Neuronal stem cell (in vitro differentiated cells): ENCODE measurements around the gene TMC4.
"Not testable (repeated sequence)": the region's sequence is repeated elsewhere in the genome, so short reads cannot be mapped to it uniquely, and the experiment has no call there.

Experiments used
- DNase-seq: peaks from one replicate; pipeline ENCODE4 v3.0.0-alpha.2; 2013; ENCODE audit warnings: low spot score
- H2AFZ ChIP-seq: one replicate; pipeline ENCODE4 v1.6.1; 2013; ENCODE audit warnings: mild to moderate bottlenecking, low read length, inconsistent platforms
- H2AK5ac ChIP-seq: 2 replicates; pipeline ENCODE4 v1.6.1; 2013; ENCODE audit warnings: low read depth, mild to moderate bottlenecking, inconsistent platforms, low read length, moderate library complexity, mixed read lengths
- H2BK120ac ChIP-seq: 2 replicates; pipeline ENCODE4 v1.6.1; 2013; ENCODE audit warnings: low read depth, mild to moderate bottlenecking, inconsistent platforms, low read length, moderate library complexity, mixed read lengths
- H2BK12ac ChIP-seq: one replicate; pipeline ENCODE4 v1.6.1; 2013; ENCODE audit warnings: low read length, inconsistent platforms
- H2BK15ac ChIP-seq: 2 replicates; pipeline ENCODE4 v1.6.1; 2013; ENCODE audit warnings: mild to moderate bottlenecking, low read length, inconsistent platforms, mixed read lengths
- H2BK5ac ChIP-seq: one replicate; pipeline ENCODE4 v1.6.1; 2013; ENCODE audit warnings: inconsistent platforms, mild to moderate bottlenecking, low read length, moderate library complexity
- H3K14ac ChIP-seq: one replicate; pipeline ENCODE4 v1.6.1; 2013; ENCODE audit warnings: low read length, inconsistent platforms
- H3K18ac ChIP-seq: 2 replicates; pipeline ENCODE4 v1.6.1; 2013; ENCODE audit warnings: low read length, inconsistent platforms
- H3K23ac ChIP-seq: 2 replicates; pipeline ENCODE4 v1.6.1; 2013; ENCODE audit warnings: low read depth, mild to moderate bottlenecking, mixed read lengths, low read length, inconsistent platforms; ENCODE audit not compliant: poor library complexity
- H3K27ac ChIP-seq: replicated peaks from 3 replicates; pipeline ENCODE4 v1.5.1; 2013; ENCODE audit warnings: low read length, inconsistent platforms
- H3K27me3 ChIP-seq, 3 experiments: 2 replicates each; pipeline ENCODE4 v1.6.1; 2013; ENCODE audit warnings: low read length in 3 of 3, mild to moderate bottlenecking in 2 of 3, inconsistent platforms in 1 of 3, low read depth in 1 of 3, mixed read lengths in 1 of 3, moderate library complexity in 1 of 3; ENCODE audit not compliant: control insufficient read depth in 3 of 3, insufficient read depth in 3 of 3
- H3K36me3 ChIP-seq, 2 donors: replicated peaks in 1 of 2; 2 replicates each; pipeline ENCODE4 v1.6.1; 2013; ENCODE audit warnings: low read length in 2 of 2; ENCODE audit not compliant: control insufficient read depth in 2 of 2, insufficient read depth in 2 of 2
- H3K4ac ChIP-seq: 2 replicates; pipeline ENCODE4 v1.6.1; 2013; ENCODE audit warnings: inconsistent platforms, mild to moderate bottlenecking, low read length, moderate library complexity
- H3K4me1 ChIP-seq, 2 donors: 1 replicate in 1 of 2; 2 replicates in 1 of 2; pipeline ENCODE4 v1.6.1; 2013; ENCODE audit warnings: low read length in 2 of 2, low read depth in 1 of 2; ENCODE audit not compliant: control insufficient read depth in 2 of 2, insufficient read depth in 1 of 2
- H3K4me2 ChIP-seq: one replicate; pipeline ENCODE4 v1.6.1; 2013; ENCODE audit warnings: mild to moderate bottlenecking, low read length, inconsistent platforms; ENCODE audit not compliant: insufficient read depth, poor library complexity, severe bottlenecking
- H3K4me3 ChIP-seq, 2 donors: 2 replicates each; pipeline ENCODE4 v1.5.1; 2013; ENCODE audit warnings: low read length in 2 of 2, mild to moderate bottlenecking in 2 of 2, inconsistent platforms in 1 of 2, moderate library complexity in 1 of 2
- H3K79me1 ChIP-seq: one replicate; pipeline ENCODE4 v1.6.1; 2013; ENCODE audit warnings: low read depth, mild to moderate bottlenecking, inconsistent platforms, low read length, moderate library complexity
- H3K9ac ChIP-seq: one replicate; pipeline ENCODE4 v1.6.1; 2013; ENCODE audit warnings: mild to moderate bottlenecking, low read depth, low read length, inconsistent platforms; ENCODE audit not compliant: poor library complexity
- H3K9me3 ChIP-seq, 2 donors: replicated peaks in 1 of 2; 2 replicates each; pipeline versions ENCODE3 to v1.6.1; 2013; ENCODE audit warnings: low read length in 2 of 2, mild to moderate bottlenecking in 2 of 2, inconsistent platforms in 1 of 2, low read depth in 1 of 2, mixed read lengths in 1 of 2, moderate library complexity in 1 of 2; ENCODE audit not compliant: control insufficient read depth in 2 of 2, insufficient read depth in 1 of 2
- H4K8ac ChIP-seq: one replicate; pipeline ENCODE4 v1.6.1; 2013; ENCODE audit warnings: low read depth, mild to moderate bottlenecking, inconsistent platforms, low read length, moderate library complexity
- H4K91ac ChIP-seq: one replicate; pipeline ENCODE4 v1.6.1; 2013; ENCODE audit warnings: low read length, low read depth, mild to moderate bottlenecking, inconsistent platforms; ENCODE audit not compliant: poor library complexity
- WGBS, 2 donors: extraction: QIAGEN DNeasy Blood & Tissue Kit; methylation state at CpG; one replicate each; pipeline ENCODE4 v1.1.7; 2013; ENCODE audit warnings: missing lambda C conversion rate in 2 of 2, mixed read lengths in 1 of 2; ENCODE audit not compliant: insufficient read length in 2 of 2, insufficient replicate concordance in 1 of 2; ENCODE audit errors: extremely low coverage in 2 of 2; 5-methylcytosine and 5-hydroxymethylcytosine counted together

TMC4 gene

GRCh38 chr19:54173951-54174834, 1.2 kb upstream of the TMC4 start:
- WGBS, 2 donors, result no CpG with 5 or more reads among the region's 25 CpGs
- no peak overlapping the region for H3K27ac ChIP-seq
- H2AK5ac ChIP-seq, result peak overlapping the region; percentile 46
- H2BK5ac ChIP-seq, result no peak overlapping the region
- no peak overlapping the region for H4K91ac ChIP-seq
- H3K4me2 ChIP-seq, result no peak overlapping the region
- H3K9me3 ChIP-seq, result no peaks in the 10 kb centered on the region
- no peak overlapping the region for H2BK15ac ChIP-seq
- H2AFZ ChIP-seq, result no peak overlapping the region
- H3K36me3 ChIP-seq, result peaks cover 12 to 29% of the 10 kb centered on the region in 2 donors
- H2BK12ac ChIP-seq, result no peak overlapping the region
- peaks cover 3 to 10% of the 10 kb centered on the region in 2 donors for H3K4me1 ChIP-seq
- no peaks in the 10 kb centered on the region for H3K27me3 ChIP-seq
- peak overlapping the region; percentile 23 for H3K4ac ChIP-seq
- peak overlapping the region; percentile 80 for H3K23ac ChIP-seq
- DNase-seq, result no peak
- H3K18ac ChIP-seq, result peak overlapping the region; percentile 71
- H3K14ac ChIP-seq, result no peak overlapping the region
- no peak overlapping the region for H2BK120ac ChIP-seq
- H3K79me1 ChIP-seq, result no peaks in the 10 kb centered on the region
- no peak overlapping the region for H4K8ac ChIP-seq
- no peak overlapping the region for H3K4me3 ChIP-seq
- H3K9ac ChIP-seq, result peak overlapping the region; percentile 60

- H3K27ac ChIP-seq, result no peak overlapping the region
- no peak overlapping the region for H3K4me2 ChIP-seq
- no peak overlapping the region for H2AFZ ChIP-seq
- H3K9ac ChIP-seq, result no peak overlapping the region
- no peak overlapping the region for H3K14ac ChIP-seq
- H3K79me1 ChIP-seq, result no peaks in the 10 kb centered on the region
- no peak overlapping the region for H3K18ac ChIP-seq
- peak overlapping the region; percentile 43 for H3K23ac ChIP-seq
- H3K36me3 ChIP-seq, result peaks cover 9 to 22% of the 10 kb centered on the region in 2 donors
- no peak overlapping the region for H4K8ac ChIP-seq
- H2BK5ac ChIP-seq, result no peak overlapping the region
- no peak overlapping the region for H2BK12ac ChIP-seq
- peaks cover under 1 to 3% of the 10 kb centered on the region in 2 donors for H3K4me1 ChIP-seq
- H3K4ac ChIP-seq, result no peak overlapping the region
- no peak overlapping the region for H4K91ac ChIP-seq
- H3K27me3 ChIP-seq, result no peaks in the 10 kb centered on the region
- H2AK5ac ChIP-seq, result no peak overlapping the region
- no peak for DNase-seq
- H2BK120ac ChIP-seq, result no peak overlapping the region
- no peak overlapping the region for H2BK15ac ChIP-seq
- no peak overlapping the region for H3K4me3 ChIP-seq
- no CpG with 5 or more reads among the region's 15 CpGs for WGBS, 2 donors
- no peaks in the 10 kb centered on the region for H3K9me3 ChIP-seq
These were observed 369 bp upstream of the TMC4 start for GRCh38 chr19:54173359-54173699.

- peaks cover 6 to 15% of the 10 kb centered on the region in 2 donors for H3K36me3 ChIP-seq
- peak overlapping the region; percentile 6 for H4K8ac ChIP-seq
- H3K14ac ChIP-seq, H3K4me3 ChIP-seq, H3K18ac ChIP-seq, H3K4ac ChIP-seq, H4K91ac ChIP-seq, H3K79me1 ChIP-seq, H2BK120ac ChIP-seq, H3K4me1 ChIP-seq, H3K27me3 ChIP-seq, H2BK5ac ChIP-seq, H2BK15ac ChIP-seq, H3K27ac ChIP-seq, DNase-seq, H3K23ac ChIP-seq, H2BK12ac ChIP-seq, H3K4me2 ChIP-seq, H2AFZ ChIP-seq, H3K9me3 ChIP-seq: not testable (repeated sequence)
- H3K9ac ChIP-seq, result peak overlapping the region; percentile 44
- no CpG with 5 or more reads among the region's 23 CpGs for WGBS, 2 donors
- peak overlapping the region; percentile 63 for H2AK5ac ChIP-seq
These were observed 1.1 kb downstream of the TMC4 start for GRCh38 chr19:54171736-54172431.

GRCh38 chr19:54169149-54169740, 3.7 kb downstream of the TMC4 start:
- Histone ChIP-seq H3K4me1 (peaks cover 0 to 3% of the 10 kb centered on the region in 2 donors), H3K4me2 (no peak overlapping the region), H2BK12ac (no peak overlapping the region), H3K9me3 (peaks cover 9% of the 10 kb centered on the region in 2 donors), H3K27ac (no peak overlapping the region), H3K18ac (no peak overlapping the region), H3K23ac (no peak overlapping the region), H3K9ac (no peak overlapping the region), H3K4ac (no peak overlapping the region), H2BK15ac (no peak overlapping the region), H3K4me3 (no peak overlapping the region), H3K36me3 (no peaks in the 10 kb centered on the region), H3K14ac (no peak overlapping the region), H4K91ac (no peak overlapping the region), H3K79me1 (no peaks in the 10 kb centered on the region), H2BK120ac (no peak overlapping the region), H2AFZ (no peak overlapping the region), H2AK5ac (no peak overlapping the region), H4K8ac (no peak overlapping the region), H3K27me3 (peaks cover 0 to 2% (median 0%) of the 10 kb centered on the region in 3 experiments), H2BK5ac (no peak overlapping the region)
- no peak for DNase-seq
- no CpG with 5 or more reads among the region's 21 CpGs for WGBS, 2 donors
